SIG-M5 (cell line): Measurements from ENCODE around the gene SCN1A.

Experiments
- DNase-seq: peaks from one replicate; lab custom pipeline; 2025; lab: John Stamatoyannopoulos, UW

The SCN1A gene

GRCh38 chr2:165970663-165971062 is 157.2 kb downstream of the SCN1A start:
- DNase-seq = no peak

- no peak for DNase-seq
Observed at GRCh38 chr2:165969227-165969626, 158.6 kb downstream of the SCN1A start.

- DNase-seq = no peak
Observed at GRCh38 chr2:165967746-165968145, 160.1 kb downstream of the SCN1A start.

- DNase-seq = no peak
Observed at GRCh38 chr2:165961818-165962217, 166.0 kb downstream of the SCN1A start.

GRCh38 chr2:165959371-165959770 is 168.4 kb downstream of the SCN1A start:
- DNase-seq = no peak

- no peak for DNase-seq
Observed at GRCh38 chr2:165958313-165958960, 169.4 kb downstream of the SCN1A start.

DNA sequence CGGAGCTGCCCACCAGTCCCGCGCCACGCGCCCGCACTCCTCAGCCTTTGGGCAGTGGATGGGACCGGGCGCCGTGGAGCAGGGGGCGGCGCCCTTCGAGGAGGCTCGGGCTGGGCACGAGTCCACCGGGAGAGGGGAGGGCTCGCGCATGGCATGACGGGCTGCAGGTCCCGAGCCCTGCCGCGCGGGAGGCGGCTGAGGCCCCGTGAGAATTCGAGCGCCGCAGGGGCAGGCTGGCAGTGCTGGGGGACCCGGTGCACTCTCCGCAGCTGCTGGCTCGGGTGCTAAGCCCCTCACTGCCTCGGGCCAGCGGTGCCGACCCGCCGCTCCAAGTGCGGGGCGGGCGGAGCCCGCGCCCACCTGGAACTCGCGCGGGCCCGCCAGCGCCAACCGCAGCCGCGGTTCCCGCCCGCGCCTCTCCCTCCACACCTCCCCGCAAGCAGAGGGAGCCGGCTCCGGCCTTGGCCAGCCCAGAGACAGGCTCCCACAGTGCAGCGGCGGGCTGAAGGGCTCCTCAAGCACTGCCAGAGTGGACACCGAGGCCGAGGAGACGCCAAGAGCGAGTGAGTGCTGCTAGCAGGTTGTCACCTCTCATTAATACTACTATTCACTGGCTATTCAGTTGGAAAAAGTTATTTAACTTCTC is 170.7 kb downstream of the SCN1A start:
- DNase-seq = no peak

DNA sequence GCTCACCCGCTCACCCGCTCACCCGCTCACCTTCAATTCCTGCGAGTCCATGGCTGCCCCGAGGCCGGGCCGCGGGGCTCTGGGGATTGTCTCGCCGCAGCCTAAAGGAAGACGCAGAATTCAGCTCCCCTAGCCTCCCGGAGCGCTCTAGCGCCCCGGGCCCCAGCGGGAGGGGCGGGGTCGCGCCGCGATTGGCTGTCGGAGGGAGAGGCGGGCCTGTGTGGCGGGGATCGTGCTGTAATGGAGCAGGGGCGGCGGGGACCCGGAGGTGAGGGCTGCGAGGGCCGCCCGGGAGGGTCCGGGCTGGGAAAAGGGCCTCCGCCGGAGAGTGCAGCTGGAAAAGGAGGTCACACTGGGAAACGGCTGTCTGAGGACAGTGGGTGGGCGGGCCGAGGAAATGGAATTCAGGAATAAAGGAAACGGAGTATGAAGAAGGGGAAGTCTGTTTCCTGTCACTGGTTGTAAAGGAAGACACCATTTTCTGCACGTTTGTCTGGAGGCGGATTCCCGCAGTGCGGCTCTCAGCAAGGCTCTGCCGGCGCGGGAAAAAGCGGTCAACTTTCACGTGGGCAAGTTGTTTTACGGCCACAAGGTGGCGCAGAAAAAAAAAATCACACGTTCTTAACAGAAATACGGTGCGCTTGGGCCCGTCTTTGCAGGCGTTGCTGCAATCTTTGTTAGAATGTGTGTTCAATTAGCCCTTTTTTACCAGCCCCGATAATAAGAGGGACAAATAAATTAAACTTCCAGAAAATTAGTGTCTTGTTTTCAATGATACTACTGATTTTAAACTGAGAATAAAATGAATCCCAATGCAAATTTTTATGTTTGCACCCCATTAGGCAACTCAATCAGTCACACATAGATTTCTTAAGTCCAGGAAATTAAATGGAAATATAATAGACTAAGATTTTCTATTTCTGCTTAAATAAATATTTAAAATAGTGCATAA is 173.9 kb downstream of the SCN1A start, which contains the start of gene TTC21B:
Gene TTC21B, minus strand, starts transcription at position 122 of the 952 bp plus-strand sequence. Its CDS starts 71 bp downstream, at position 51.
- peak; percentile 79 for DNase-seq

- no peak for DNase-seq
Observed at GRCh38 chr2:165953306-165953654, 174.5 kb downstream of the SCN1A start.

DNA sequence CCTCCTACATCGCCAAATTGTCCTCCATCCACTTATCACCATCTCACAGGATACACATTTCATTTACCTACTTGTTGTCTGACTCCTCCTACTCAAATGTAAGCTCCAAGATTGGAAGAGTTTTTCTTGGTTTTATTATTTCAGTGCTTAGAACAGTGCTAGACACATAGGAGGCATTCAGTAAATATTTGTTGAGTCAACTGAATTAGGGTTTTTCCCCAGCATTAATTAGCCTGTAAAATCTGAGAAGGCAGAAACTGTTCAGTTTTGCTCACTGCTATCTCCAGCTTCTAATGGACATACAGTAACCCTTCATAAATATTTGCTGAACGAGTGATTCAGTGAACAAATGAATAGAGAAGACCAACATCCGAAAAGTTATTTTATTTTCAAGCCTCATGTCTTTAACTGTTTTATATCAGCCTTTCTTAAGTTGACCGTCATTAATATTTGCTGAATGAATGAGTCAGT is 175.0 kb downstream of the SCN1A start:
- DNase-seq = no peak

GRCh38 chr2:165952085-165952484 is 175.7 kb downstream of the SCN1A start:
- no peak for DNase-seq

DNA sequence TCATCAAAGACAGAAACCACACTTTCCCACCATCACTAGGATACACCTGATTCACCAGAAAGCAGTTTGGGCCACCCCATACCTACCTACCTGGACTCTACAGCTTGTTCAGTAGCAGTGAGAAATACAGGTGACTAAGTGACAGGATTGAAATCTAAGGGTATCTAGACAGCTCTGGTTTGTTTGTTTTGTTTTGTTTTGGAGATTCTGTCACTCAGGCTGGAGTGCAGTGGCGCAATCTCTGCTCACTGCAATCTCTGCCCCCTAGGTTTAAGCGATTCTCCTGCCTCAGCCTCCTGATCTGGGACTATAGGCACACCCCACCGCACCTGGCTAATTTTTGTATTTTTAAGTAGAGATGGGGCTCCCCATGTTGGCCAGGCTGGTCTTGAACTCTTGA is 177.4 kb downstream of the SCN1A start:
- no peak for DNase-seq

GRCh38 chr2:165941827-165942226 is 186.0 kb downstream of the SCN1A start:
- DNase-seq = no peak

DNA sequence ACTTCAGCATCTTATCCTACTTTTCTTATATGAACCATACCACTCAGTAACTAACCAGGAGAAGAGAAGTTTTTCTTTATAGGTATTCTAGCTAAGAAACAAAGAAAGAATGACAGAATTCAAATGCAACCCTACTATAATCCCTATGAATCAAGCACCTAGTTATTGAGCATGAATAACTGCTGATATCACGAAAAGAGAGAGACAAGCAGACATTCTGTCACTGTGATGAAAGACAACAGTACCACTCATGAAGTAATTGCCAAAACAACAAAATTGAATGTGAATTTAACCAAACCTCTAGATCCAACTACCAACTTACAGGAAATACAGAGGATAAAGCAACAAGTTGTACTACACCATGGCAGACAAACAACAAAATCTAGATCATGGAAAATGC is 189.6 kb downstream of the SCN1A start:
- no peak for DNase-seq
